Sciatic nerve (tissue), 2 donors: ENCODE measurements around the gene CPZ. TPM values are rescaled to one million over a fixed set of nuclear protein-coding genes. Genes with fewer than 3 reads are reported as not detected.

ENCODE experiments used
- ATAC-seq: fragments of 200-7000 bp; cut with Tn5 transposase; one replicate; pipeline ENCODE4 v1.9.1; 2020; ENCODE audit warnings: mild to moderate bottlenecking, moderate library complexity
- DNase-seq: peaks from one replicate; pipeline ENCODE4 v3.0.0-alpha.2; 2020; ENCODE audit warnings: low spot score
- intact Hi-C: fragments of 100-400 bp; cut with DNase I; formaldehyde crosslinking; loops from one replicate; pipeline ENCODE4 v1.14.2; 2022
- total RNA-seq: library from RNA; stranded (reverse); fragmentation: NEBNext Ultra II Directional; extraction: Animal tissue kit (Norgen Biotek cat#: 25700); gene quantifications from one replicate; pipeline ENCODE4 v1.2.1, GENCODE V29; 2021
- donor health status: DM: no; HTN: no; CAD: no.
- donor health status: DM: no; HTN: no; CAD: no.

CPZ gene
- total RNA-seq, 1 donor from 2014 or later = 7.0 TPM

DNA sequence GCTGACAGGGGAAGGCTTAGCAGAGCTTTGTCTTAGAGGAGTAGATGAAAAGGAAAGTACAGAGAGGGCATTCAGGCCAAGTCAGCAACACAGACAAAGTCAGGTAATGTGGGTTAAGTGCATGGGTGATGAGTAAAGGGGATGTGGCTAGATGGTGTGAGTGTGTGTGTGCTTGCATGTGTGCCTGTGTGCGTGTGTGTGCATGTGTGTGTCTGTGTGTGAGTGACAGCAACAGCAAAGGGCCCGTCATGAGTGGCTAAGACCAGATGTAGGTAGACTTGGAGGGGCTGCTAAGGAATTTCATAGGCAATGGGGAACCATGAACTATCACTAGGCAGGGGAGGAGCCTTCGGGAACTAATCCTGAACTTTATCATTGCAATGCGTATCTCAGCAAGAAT lies 14.6 kb upstream of the CPZ start:
- DNase-seq (no peak), ATAC-seq (no peak)

DNA sequence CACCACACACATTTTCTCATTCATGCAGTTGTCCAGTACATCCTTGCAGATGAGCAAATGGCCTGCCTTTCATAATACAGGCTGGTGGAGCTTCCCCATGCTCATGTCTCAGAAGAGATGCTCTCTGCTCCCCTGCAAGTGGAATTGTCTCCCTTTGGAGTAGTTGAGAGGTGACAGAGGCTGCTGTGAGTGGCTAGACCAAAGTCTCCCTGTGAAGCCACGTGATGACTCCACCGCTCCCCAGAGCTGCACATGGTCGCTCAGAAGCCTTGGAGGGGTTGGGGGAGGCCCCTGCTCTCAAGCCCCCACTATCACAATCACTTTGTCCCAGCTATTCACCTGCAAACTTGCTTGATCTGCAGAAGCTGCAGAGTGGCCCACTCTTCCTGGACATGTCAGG lies 13.8 kb upstream of the CPZ start:
- ATAC-seq (no peak), DNase-seq (no peak)
- intact Hi-C loops = loop anchor here (1.0 kb wide), 1 partner anchor 34 kb away; no protein-coding TSS in a partner anchor

More for the DNA sequence above, 14.6 kb upstream of the CPZ start:
- intact Hi-C loops = no loop called here

DNA sequence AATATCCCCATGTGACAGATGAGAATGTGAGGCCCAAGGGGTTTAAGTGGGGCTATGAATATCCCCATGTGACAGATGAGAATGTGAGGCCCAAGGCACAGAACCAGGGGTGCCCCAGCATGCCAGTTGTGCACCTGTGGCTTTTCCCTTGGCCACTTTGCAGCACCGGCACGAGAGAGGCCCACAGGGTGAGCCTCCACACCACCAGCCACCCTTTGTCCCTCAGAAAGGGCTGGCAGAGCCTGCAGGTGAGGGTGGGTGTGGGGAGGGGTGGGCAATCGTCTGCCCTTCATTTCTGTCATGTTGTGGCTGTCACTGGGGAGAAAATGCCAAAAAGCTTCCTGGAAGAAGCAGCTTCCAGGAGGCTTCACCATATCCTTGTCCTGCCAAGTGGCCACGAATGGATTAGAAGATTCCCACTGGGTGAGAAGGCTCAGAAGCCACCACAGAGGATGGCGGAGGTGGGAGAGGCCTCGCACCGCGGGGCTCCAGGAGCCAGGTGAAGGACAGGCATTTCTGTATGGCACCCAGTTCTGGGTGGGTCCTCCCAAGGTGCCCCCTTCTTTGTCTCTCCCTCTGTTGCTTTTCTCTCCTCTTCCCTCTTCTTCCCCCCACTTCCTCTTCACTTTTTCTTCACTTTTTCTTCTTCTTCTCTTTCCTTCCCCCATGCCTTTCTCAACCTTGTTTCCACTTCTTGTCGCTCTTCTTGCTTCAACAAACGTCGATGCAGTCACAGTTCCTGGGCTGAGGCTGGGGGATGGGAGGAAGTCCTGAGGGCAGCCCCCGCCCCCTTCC lies 12.8 kb upstream of the CPZ start:
- ATAC-seq (no peak), DNase-seq (no peak)
- intact Hi-C loops = loop anchor here (1.0 to 10.0 kb wide), 2 partner anchors 35 to 515 kb away; no protein-coding TSS in a partner anchor

DNA sequence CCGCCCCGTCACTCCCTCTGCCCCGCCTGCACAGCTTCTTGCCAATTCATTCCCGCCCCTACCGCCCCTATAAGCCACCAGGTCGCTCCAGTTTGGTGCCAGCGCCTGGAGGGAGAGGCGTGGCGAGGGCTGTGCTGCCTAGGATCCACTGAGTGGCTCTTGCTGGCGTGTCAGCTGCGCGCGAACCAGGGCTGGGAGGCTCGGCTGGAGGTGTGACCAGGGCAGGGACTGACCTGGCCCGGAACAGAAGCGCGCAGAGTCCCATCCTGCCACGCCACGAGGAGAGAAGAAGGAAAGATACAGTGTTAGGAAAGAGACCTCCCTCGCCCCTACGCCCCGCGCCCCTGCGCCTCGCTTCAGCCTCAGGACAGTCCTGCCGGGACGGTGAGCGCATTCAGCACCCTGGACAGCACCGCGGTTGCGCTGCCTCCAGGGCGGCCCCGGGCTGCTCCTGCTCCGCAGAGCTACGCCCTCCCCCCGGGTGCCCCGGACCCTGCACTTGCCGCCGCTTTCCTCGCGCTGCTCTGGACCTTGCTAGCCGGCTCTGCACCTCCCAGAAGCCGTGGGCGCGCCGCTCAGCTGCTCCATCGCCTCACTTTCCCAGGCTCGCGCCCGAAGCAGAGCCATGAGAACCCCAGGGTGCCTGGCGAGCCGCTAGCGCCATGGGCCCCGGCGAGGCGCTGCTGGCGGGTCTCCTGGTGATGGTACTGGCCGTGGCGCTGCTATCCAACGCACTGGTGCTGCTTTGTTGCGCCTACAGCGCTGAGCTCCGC lies 12.1 kb upstream of the CPZ start, which contains the start of gene GPR78:
Gene GPR78 (plus strand): TSS at position 72 of the 773 bp plus-strand sequence. CDS start 591 bp downstream, at position 663.
- intact Hi-C loops = loop anchor here (10.0 kb wide), 1 partner anchor 516 kb away; no protein-coding TSS in a partner anchor
- peak; percentile 69 for DNase-seq
- ATAC-seq = peak; percentile 77

DNA sequence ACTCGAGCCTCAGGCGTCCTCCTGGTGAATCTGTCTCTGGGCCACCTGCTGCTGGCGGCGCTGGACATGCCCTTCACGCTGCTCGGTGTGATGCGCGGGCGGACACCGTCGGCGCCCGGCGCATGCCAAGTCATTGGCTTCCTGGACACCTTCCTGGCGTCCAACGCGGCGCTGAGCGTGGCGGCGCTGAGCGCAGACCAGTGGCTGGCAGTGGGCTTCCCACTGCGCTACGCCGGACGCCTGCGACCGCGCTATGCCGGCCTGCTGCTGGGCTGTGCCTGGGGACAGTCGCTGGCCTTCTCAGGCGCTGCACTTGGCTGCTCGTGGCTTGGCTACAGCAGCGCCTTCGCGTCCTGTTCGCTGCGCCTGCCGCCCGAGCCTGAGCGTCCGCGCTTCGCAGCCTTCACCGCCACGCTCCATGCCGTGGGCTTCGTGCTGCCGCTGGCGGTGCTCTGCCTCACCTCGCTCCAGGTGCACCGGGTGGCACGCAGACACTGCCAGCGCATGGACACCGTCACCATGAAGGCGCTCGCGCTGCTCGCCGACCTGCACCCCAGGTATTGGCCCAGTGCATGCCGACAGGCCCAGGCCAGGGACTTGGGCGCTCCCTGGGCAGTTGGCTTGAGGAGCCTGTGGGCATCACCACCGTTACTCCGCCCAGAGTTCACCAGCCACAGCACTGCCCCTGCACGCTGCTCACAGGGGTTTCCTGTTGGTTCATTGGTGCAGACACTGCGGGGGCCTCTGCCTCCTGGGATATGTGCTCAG lies 11.3 kb upstream of the CPZ start:
- DNase-seq (peak; percentile 40), ATAC-seq (no peak)
- intact Hi-C loops = loop anchor here (10.0 kb wide), 1 partner anchor 516 kb away; no protein-coding TSS in a partner anchor

DNA sequence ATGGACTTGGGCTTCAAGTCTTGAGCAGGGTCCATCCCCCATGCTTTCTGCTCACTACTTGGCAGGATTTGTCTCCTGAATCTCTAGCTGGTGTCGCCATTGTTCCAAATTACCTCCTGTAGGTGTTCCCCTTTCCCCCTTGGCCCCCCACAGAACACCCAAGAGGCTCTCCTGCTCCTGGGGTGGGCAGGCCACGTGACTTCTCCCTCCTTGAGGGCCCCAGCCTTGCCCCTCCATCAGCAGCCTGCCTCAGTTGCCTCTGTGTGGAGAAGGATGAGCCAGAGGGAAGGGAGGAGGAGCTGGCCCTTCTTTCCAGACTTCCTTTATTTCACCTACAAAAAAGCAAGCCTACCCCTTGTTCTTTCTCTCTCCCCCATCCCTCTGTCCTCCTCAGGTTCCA lies 10.5 kb upstream of the CPZ start:
- intact Hi-C loops = loop anchor here (10.0 kb wide), 1 partner anchor 517 kb away; no protein-coding TSS in a partner anchor
- DNase-seq (no peak), ATAC-seq (no peak)

DNA sequence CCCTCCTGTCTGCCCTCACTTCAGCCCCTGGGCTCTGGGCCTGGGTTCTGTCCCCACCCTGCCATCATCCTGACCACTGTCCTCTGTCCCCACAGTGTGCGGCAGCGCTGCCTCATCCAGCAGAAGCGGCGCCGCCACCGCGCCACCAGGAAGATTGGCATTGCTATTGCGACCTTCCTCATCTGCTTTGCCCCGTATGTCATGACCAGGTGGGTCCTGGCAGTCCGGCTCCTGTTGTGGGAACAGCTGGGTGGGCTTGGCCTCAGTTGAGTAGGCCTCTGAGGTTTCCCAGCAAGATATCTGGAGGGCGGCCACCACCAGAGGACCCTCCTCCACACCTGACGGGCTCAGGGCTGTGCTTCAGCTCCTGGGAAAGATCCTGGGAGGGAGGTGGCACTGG lies 10.1 kb upstream of the CPZ start:
- no peak for ATAC-seq
- peak; percentile 32 for DNase-seq
- intact Hi-C loops = loop anchor here (10.0 kb wide), 1 partner anchor 518 kb away; no protein-coding TSS in a partner anchor

DNA sequence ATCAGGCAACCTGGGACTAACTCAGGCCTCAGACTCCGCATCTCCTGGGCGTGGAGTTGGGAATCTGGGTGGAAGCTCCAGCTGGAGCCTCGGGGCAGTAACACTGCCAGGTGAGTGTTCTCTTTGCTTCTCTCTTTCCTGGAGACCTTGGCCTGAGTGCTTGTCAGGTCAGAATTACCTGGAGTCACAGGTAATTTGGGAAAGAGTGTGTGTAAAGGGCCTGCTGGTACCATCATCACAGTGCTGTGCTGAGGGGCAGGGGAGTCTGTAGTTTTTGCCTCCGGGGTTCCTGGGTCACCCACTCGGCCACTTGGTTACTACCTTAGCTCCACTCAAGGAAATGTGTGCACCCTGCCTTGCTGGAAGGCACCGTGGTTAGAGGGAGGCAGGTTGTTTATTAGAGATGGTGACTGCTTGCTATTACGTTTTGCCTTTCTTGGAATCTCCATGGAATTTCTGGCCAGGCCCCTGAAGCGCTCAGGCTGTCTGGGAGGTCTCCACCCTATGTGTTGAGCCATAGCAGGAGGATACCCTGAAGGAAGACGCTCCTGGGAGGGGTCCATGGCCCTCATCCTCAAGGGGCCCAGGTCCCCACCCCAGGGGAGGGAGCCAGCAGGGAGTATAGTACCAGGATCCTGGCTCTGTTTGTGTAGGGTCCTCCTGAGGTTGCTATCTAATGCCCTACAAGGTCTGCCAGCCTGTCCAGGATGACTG lies 9.5 kb upstream of the CPZ start:
- ATAC-seq (no peak), DNase-seq (peak; percentile 26)
- intact Hi-C loops = loop anchor here (10.0 kb wide), 1 partner anchor 518 kb away; no protein-coding TSS in a partner anchor

DNA sequence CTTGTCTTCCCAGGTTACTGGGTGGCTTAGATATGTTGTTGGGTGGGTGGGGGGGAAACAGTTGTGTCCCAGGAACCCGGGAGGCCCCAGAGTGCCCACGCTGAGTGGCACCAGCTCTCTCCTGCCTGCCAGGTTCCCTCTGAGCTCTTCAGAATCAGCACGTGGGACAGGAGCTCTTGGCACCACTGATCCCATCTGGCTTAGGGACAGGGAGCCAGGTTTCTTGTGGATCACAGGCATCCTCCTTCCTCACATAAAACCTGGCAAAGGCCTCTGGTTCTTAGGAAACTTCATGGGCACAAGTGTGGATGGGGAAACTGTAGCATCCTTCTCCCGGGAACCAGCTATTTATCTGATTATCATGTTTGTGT lies 8.9 kb upstream of the CPZ start:
- intact Hi-C loops = loop anchor here (10.0 kb wide), 1 partner anchor 519 kb away; no protein-coding TSS in a partner anchor
- DNase-seq (peak; percentile 15), ATAC-seq (no peak)

DNA sequence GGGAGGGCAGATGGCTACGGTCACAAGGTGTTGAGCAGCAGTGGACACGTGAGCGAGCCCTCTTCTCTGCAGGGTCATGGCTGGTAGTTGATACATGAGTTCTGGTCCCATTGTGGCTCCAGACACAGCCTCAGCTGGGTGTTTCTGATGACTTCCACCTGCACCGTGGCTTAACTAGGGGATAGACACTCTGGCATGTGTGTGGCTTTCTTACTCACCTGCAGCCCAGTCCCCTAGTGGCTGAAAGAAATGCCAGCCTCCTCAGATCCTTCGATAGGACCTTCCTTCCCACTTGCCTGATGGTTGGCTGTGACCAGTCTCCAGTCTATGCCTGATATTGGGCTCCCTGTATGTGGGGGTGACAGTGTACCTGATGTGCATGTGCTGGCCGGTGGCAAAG lies 7.4 kb upstream of the CPZ start:
- DNase-seq (no peak), ATAC-seq (no peak)
- intact Hi-C loops = loop anchor here (10.0 kb wide), 1 partner anchor 520 kb away; no protein-coding TSS in a partner anchor

DNA sequence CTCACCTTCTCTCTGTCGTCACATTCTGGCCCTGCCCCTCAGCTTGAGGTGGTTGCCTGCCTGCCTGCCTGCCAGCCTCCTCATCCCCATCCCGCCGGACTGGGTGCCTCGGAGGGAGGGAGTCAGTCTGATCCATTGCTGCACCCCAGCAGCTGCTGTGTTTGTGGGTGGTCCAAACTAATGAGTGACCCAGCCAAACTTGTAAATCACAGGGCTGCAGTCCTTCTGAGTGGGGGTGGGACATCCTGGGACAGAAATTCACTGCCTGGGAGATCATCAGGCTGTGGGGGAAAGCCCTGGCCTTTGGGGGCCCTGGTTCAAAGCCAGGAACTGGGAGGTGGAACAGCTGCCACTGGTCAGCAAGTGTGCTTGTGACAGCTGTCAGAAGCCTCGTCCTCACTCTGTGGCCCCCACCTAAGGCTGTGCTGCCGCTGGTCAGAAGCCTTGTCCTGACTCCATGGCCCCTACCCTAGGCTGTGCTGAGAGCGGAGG lies 6.8 kb upstream of the CPZ start:
- intact Hi-C loops = loop anchor here (10.0 kb wide), 1 partner anchor 521 kb away; no protein-coding TSS in a partner anchor
- DNase-seq = no peak
- ATAC-seq = no peak

DNA sequence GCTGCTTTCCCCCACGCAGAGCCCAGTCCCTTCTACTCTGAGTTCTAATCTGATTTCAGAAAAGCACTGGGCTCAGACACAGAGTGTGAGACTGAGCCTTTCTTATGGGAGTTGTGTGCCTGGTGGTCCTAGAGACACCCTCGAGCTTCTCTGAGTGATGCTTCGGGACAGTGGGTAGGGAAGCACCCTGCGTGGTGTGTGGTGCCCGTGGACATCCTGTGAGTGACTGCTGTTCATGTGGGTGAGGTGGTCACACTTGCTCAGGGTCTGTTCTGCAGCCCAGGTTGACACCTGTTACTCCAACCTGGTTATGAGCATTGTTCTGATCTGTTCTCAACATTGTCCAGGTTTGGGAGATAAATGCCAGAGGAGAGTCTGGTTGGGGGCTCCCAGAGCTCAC lies 6.3 kb upstream of the CPZ start:
- intact Hi-C loops = loop anchor here (10.0 kb wide), 1 partner anchor 521 kb away; no protein-coding TSS in a partner anchor
- DNase-seq (no peak), ATAC-seq (no peak)

DNA sequence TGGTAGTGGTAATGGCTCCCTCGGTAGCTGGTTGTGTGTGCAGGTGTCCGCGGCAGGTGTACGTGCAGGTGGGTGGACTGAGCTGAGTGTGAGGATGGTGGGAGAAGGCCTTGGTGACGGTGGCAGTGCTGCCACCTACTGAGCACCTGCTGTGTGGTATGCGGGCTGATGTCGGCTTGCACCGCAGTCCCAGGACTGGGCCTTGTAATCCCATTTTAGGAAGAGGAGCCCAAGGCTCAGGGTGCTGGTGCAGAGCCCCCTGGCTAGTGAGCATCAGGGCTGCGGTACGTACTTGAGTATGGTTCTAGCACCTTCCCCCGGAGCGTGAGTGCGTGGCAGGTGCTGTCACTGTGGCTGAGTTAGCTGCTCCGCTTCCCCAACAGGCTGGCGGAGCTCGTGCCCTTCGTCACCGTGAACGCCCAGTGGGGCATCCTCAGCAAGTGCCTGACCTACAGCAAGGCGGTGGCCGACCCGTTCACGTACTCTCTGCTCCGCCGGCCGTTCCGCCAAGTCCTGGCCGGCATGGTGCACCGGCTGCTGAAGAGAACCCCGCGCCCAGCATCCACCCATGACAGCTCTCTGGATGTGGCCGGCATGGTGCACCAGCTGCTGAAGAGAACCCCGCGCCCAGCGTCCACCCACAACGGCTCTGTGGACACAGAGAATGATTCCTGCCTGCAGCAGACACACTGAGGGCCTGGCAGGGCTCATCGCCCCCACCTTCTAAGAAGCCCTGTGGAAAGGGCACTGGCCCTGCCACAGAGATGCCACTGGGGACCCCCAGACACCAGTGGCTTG lies 5.7 kb upstream of the CPZ start:
- DNase-seq (no peak), ATAC-seq (no peak)
- intact Hi-C loops = loop anchor here (10.0 kb wide), 1 partner anchor 522 kb away; no protein-coding TSS in a partner anchor

DNA sequence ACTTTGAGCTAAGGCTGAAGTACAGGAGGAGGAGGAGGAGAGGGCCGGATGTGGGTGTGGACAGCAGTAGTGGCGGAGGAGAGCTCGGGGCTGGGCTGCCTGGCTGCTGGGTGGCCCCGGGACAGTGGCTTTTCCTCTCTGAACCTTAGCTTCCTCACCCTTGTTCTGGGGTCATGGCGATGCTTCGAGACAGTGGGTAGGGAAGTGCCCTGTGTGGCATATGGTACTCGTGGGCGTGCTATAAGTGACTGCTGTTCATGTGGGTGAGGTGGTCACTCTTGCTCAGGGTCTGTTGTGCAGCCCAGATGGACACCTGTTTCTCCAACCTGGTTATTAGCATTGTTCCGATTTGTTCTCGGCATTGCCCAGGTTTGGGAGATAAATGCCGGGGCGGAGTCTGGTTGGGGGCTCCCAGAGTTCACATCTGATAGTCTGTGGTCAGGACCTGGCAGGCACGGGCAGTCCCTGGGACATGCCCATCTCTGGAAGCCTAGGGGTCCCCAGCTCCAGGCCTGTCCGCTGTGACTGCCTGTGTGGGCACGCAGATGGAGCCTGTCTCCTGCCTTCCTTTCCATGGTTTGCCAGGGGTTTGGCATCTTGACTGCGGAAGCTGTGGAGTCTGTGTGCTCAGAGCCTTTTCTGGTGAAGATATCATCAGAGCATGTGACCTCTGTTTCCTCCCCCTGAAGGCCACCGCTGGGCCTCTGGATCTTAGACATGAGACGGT lies 4.9 kb upstream of the CPZ start:
- ATAC-seq = no peak
- DNase-seq = no peak
- intact Hi-C loops = loop anchor here (10.0 kb wide), 1 partner anchor 523 kb away; no protein-coding TSS in a partner anchor

DNA sequence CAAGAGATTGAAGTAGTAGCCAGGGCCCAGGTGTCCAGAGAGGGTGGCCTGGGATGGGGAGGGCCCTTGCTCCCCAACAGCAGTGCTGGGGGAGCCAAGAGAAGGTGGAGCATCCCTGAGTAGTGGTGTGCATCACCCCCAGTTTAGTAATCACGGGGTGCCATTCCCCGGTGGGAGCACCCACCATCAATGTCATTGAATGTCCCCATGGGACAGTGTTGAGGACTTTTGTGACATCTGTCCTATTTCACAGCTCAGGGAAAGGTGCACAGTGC lies 4.4 kb upstream of the CPZ start:
- DNase-seq (no peak), ATAC-seq (no peak)
- intact Hi-C loops = loop anchor here (10.0 kb wide), 1 partner anchor 523 kb away; no protein-coding TSS in a partner anchor

DNA sequence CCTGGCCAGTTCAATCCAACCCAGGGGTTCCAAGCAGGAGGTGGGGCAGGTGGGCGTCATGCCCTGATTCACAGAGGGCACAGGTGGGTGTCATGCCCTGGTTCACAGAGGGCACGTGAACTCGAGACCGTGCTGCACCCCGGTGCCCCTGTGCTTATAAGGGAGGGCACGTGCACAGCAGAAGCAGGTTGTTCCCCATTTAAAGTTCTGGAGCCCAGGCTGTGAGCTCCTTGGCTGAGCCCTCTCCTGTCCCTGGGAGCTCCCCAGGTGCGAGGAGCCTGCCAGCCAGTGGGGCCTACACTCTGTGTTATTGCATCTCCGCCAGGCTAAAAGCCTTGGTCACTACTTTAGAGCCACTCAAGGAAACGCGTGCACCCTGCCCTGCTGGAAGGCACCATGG lies 3.2 kb upstream of the CPZ start:
- intact Hi-C loops = loop anchor here (10.0 kb wide), 1 partner anchor 525 kb away; no protein-coding TSS in a partner anchor
- DNase-seq (no peak), ATAC-seq (no peak)
